Heart left ventricle (tissue), 16 donors: ENCODE results near the gene MLN. TPM values are rescaled to one million over a fixed set of nuclear protein-coding genes. Genes with fewer than 3 reads are reported as not detected.

Experiments
- ATAC-seq, 4 donors: fragments of 200-7000 bp; cut with Tn5 transposase; one replicate each; pipeline ENCODE4 v1.9.1; 2020 to 2022; ENCODE audit warnings: moderate library complexity in 4 of 4, mild to moderate bottlenecking in 3 of 4, moderate number of reproducible peaks in 1 of 4
- DNase-seq, 5 donors: peaks; one replicate each; pipeline ENCODE4 v3.0.0-alpha.2; 2020
- H3K27ac ChIP-seq, 12 donors: fragments of 200-600 bp; sonication (generic) in 4 of 12; one replicate each; pipeline versions ENCODE4 v1.5.0 to v1.8.0; 2016 to 2022; ENCODE audit warnings: mild to moderate bottlenecking in 2 of 12
- H3K27me3 ChIP-seq, 9 donors: fragments of 200-600 bp; sonication (generic) in 2 of 9; one replicate each; pipeline versions ENCODE4 v1.5.1 to v1.8.0; 2016 to 2022; ENCODE audit warnings: mild to moderate bottlenecking in 3 of 9
- H3K36me3 ChIP-seq, 9 donors: fragments of 200-600 bp; sonication (generic) in 2 of 9; one replicate each; pipeline versions ENCODE4 v1.5.0 to v1.8.0; 2018 to 2022; ENCODE audit warnings: mild to moderate bottlenecking in 2 of 9
- H3K4me1 ChIP-seq, 12 donors: fragments of 200-600 bp; sonication (generic) in 4 of 12; one replicate each; pipeline versions ENCODE4 v1.5.0 to v1.8.0; 2016 to 2022; ENCODE audit warnings: mild to moderate bottlenecking in 3 of 12
- H3K4me3 ChIP-seq, 12 donors: fragments of 200-600 bp; sonication (generic) in 4 of 12; one replicate each; pipeline versions ENCODE4 v1.5.0 to v1.8.0; 2017 to 2022; ENCODE audit warnings: mild to moderate bottlenecking in 9 of 12, moderate library complexity in 4 of 12
- H3K9me3 ChIP-seq, 12 donors: fragments of 200-600 bp; sonication (generic) in 4 of 12; one replicate each; pipeline versions ENCODE4 v1.5.0 to v1.8.0; 2016 to 2022; ENCODE audit warnings: mild to moderate bottlenecking in 1 of 12
- CTCF ChIP-seq, 12 donors: fragments of 200-600 bp; sonication (generic) in 4 of 12; IDR thresholded peaks; one replicate each; pipeline versions ENCODE4 v1.5.0 to v1.8.0; 2018 to 2022; ENCODE audit warnings: antibody characterized with exemption in 12 of 12, mild to moderate bottlenecking in 5 of 12
- POLR2A ChIP-seq, 2 donors: fragments of 450-650 bp; IDR thresholded peaks; one replicate each; pipeline ENCODE4 v1.6.1; 2017; ENCODE audit warnings: antibody characterized with exemption in 2 of 2, mild to moderate bottlenecking in 2 of 2, moderate library complexity in 2 of 2
- WGBS, 4 donors: extraction: QIAGEN DNeasy Blood & Tissue Kit in 2 of 4; methylation state at CpG; one replicate each; pipeline versions ENCODE4 v1.1.5 to v1.1.7; 2013 to 2018; 5-methylcytosine and 5-hydroxymethylcytosine counted together
- intact Hi-C, 10 donors: fragments of 100-400 bp; cut with DNase I; formaldehyde crosslinking; loops; one replicate each; pipeline versions ENCODE4 v1.11.1 to v1.14.2; 2022
- polyA plus RNA-seq, 2 donors: library from polyadenylated mRNA; stranded (reverse); fragments of 200-250 nt; gene quantifications; one replicate each; pipeline ENCODE4 v1.2.3, GENCODE V29; 2013
- total RNA-seq, 9 donors: library from RNA; depleted of rRNA in 2 of 9; stranded (reverse); fragments of >200 nt in 2 of 9; fragmentation: NEBNext Ultra II Directional in 3 of 9; extraction: Animal tissue kit (Norgen Biotek cat#: 25700) in 3 of 9; gene quantifications; one replicate each; pipeline versions ENCODE4 v1.1.0 to v1.2.4, GENCODE V29; 2016 to 2023
- donor health status: ischemic (EF 13 %, LVEDD 7.1; RV severe dilation, severe dysfunction).
- donor health status: healthy with polysubstance abuse.
- donor health status: DM: no; HTN: yes; CAD: no.
- donor health status: DM: no; HTN: no; CAD: no.
- donor health status: ischemic (EF 25% LVEDD 6.9; RV normal size, moderate dysfunction).
- donor health status: ischemic (EF 25% LVEDD 5.7; RV mildly dilated, moderate dysfunction).
- donor health status: healthy.
- donor health status: DM: yes; HTN: yes; CAD: no.
- donor health status: ischemic (EF 35%, LVEDD 5.7; RV mildly dilated, moderate dysfunction).
- donor health status: nonischemic (EF 11% LVEDD 7.7; RV severe dilation, severe dysfunction).
- donor health status: DM: yes; HTN: yes; CAD: no.
- donor health status: PGD.
- donor health status: ischemic (EF 29% LVEDD 5.4; RV normal size, mild dysfunction).
- donor health status: nonischemic (EF 23%, LVEDD 6.1; RV moderate dilation, normal function).

The MLN gene
- total and polyA plus RNA-seq, 11 donors = not detected

- WGBS, 4 donors = 92 to 100% (median 97%) methylated on average over 1 of the region's 1 CpG
- Histone ChIP-seq H3K36me3 (no peaks in the 10 kb centered on the region), H3K27me3 (no peaks in the 10 kb centered on the region), H3K4me3 (no peak overlapping the region), H3K27ac (no peak overlapping the region), H3K4me1 (peaks cover 0 to 6% (median 0%) of the 10 kb centered on the region in 12 donors), H3K9me3 (no peaks in the 10 kb centered on the region)
- intact Hi-C loops = no loop called here
- ATAC-seq = no peak
- no peak for DNase-seq
- TF ChIP-seq CTCF (IDR thresholded peaks at IDR 0.05) (no peak), POLR2A (IDR thresholded peaks at IDR 0.05) (no peak)
These were observed 51.2 kb downstream of the MLN start for GRCh38 chr6:33752646-33753015.

GRCh38 chr6:33751771-33752645, 51.8 kb downstream of the MLN start:
- Histone ChIP-seq H3K27ac (no peak overlapping the region), H3K27me3 (no peaks in the 10 kb centered on the region), H3K4me3 (no peak overlapping the region), H3K36me3 (no peaks in the 10 kb centered on the region), H3K4me1 (peaks cover 0 to 12% (median 0%) of the 10 kb centered on the region in 12 donors), H3K9me3 (no peaks in the 10 kb centered on the region)
- TF ChIP-seq POLR2A (IDR thresholded peaks at IDR 0.05) = no peak
- no peak for TF ChIP-seq CTCF (IDR thresholded peaks at IDR 0.05)
- DNase-seq (no peak), ATAC-seq (no peak)
- intact Hi-C loops = no loop called here
- WGBS, 4 donors = 75 to 84% (median 80%) methylated on average over 14 to 15 of the region's 15 CpGs

GRCh38 chr6:33750244-33750991, 53.4 kb downstream of the MLN start:
- DNase-seq (no peak), ATAC-seq (no peak)
- intact Hi-C loops = no loop called here
- Histone ChIP-seq H3K9me3 (no peaks in the 10 kb centered on the region), H3K4me3 (no peak overlapping the region), H3K27me3 (no peaks in the 10 kb centered on the region), H3K4me1 (peaks cover 0 to 13% (median 0%) of the 10 kb centered on the region in 12 donors), H3K36me3 (no peaks in the 10 kb centered on the region), H3K27ac (no peak overlapping the region)
- WGBS, 4 donors = 52 to 83% (median 63%) methylated on average over 11 of the region's 11 CpGs
- TF ChIP-seq POLR2A (IDR thresholded peaks at IDR 0.05) (no peak), CTCF (IDR thresholded peaks at IDR 0.05) (no peak)

GRCh38 chr6:33749401-33749800, 54.4 kb downstream of the MLN start:
- no peak for TF ChIP-seq POLR2A (IDR thresholded peaks at IDR 0.05)
- TF ChIP-seq CTCF (IDR thresholded peaks at IDR 0.05) = no peak
- no peak for DNase-seq
- ATAC-seq = no peak
- H3K4me3 ChIP-seq = no peak overlapping the region
- no peak overlapping the region for H3K27ac ChIP-seq
- peaks cover 0 to 21% (median 4%) of the 10 kb centered on the region in 12 donors for H3K4me1 ChIP-seq
- no peaks in the 10 kb centered on the region for H3K27me3 ChIP-seq
- WGBS, 4 donors = 76 to 80% (median 78%) methylated on average over 7 of the region's 7 CpGs
- H3K36me3 ChIP-seq = no peaks in the 10 kb centered on the region
- no peaks in the 10 kb centered on the region for H3K9me3 ChIP-seq
- intact Hi-C loops = no loop called here
